ENCODE measurements around the gene MESP1.

The MESP1 gene, protein sequence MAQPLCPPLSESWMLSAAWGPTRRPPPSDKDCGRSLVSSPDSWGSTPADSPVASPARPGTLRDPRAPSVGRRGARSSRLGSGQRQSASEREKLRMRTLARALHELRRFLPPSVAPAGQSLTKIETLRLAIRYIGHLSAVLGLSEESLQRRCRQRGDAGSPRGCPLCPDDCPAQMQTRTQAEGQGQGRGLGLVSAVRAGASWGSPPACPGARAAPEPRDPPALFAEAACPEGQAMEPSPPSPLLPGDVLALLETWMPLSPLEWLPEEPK

DNA sequence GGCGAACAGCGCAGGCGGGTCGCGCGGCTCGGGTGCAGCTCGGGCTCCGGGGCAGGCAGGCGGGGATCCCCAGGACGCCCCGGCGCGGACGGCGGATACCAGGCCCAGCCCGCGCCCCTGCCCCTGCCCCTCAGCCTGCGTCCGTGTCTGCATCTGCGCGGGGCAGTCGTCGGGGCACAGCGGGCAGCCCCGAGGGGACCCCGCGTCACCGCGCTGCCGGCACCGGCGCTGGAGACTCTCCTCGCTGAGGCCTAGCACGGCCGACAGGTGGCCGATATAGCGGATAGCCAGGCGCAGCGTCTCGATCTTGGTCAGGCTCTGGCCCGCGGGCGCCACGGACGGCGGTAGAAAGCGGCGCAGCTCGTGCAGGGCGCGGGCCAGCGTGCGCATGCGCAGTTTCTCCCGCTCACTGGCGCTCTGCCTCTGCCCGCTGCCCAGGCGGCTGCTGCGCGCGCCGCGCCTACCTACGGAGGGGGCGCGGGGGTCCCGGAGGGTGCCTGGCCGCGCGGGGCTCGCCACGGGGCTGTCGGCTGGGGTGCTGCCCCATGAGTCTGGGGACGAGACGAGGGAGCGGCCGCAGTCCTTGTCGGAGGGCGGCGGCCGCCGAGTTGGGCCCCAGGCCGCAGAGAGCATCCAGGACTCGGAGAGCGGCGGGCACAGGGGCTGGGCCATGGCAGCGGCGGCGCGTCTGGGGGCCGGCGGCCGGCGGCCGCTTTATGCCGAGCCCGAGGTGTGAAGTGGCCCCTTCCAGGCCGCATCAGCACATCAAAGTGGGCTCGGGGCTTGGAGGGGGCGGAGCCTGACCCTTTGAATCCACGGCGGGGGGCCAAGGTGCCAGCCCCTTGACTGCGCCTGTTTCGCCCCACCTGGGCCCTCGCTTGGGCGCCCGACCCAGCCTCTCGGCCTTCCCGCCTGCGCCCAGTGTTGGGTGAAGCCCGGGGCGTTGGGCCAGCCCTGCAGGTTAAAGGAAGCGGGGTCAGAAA, at the start of gene MESP1:
Gene MESP1 (minus strand): TSS at position 690 of the 983 bp plus-strand sequence. CDS start 18 bp downstream, at position 672.
- TF ChIP-seq, protein P1, sequence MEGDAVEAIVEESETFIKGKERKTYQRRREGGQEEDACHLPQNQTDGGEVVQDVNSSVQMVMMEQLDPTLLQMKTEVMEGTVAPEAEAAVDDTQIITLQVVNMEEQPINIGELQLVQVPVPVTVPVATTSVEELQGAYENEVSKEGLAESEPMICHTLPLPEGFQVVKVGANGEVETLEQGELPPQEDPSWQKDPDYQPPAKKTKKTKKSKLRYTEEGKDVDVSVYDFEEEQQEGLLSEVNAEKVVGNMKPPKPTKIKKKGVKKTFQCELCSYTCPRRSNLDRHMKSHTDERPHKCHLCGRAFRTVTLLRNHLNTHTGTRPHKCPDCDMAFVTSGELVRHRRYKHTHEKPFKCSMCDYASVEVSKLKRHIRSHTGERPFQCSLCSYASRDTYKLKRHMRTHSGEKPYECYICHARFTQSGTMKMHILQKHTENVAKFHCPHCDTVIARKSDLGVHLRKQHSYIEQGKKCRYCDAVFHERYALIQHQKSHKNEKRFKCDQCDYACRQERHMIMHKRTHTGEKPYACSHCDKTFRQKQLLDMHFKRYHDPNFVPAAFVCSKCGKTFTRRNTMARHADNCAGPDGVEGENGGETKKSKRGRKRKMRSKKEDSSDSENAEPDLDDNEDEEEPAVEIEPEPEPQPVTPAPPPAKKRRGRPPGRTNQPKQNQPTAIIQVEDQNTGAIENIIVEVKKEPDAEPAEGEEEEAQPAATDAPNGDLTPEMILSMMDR (conservative IDR thresholded peaks at IDR 0.05), result peak; percentile 86
- H3K27ac ChIP-seq, result peak within 1 kb of the TSS; percentile 100

DNA sequence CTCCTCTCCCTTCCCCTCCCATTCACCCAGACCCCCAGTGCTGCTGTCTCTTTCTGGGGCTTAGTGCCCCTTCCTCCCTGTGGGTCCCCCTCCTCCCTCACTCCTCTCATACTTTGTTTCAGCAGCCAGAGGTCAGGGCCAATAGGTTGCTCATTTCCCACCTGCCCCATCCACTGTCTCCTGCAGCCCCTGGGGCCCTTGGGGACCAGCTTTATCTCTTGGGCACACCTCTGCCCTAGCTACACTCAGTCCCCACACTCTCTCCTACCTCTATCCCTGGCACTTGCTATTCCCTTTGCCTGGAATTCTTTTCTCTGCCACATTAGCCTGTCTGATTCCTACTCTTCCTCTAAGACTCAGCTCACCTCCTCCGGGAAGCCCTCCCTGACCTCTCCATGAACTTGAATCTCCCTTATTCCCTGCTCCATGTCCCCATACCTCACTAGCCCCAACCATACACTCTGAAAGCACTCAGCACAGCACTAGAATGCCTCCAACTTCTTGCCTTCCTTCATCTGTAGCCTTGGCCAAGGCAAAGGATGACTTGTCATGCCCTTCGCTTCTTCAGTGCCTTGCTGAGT, 49.0 kb upstream of the MESP1 start:
- H3K27ac ChIP-seq, result no peak overlapping the region

DNA sequence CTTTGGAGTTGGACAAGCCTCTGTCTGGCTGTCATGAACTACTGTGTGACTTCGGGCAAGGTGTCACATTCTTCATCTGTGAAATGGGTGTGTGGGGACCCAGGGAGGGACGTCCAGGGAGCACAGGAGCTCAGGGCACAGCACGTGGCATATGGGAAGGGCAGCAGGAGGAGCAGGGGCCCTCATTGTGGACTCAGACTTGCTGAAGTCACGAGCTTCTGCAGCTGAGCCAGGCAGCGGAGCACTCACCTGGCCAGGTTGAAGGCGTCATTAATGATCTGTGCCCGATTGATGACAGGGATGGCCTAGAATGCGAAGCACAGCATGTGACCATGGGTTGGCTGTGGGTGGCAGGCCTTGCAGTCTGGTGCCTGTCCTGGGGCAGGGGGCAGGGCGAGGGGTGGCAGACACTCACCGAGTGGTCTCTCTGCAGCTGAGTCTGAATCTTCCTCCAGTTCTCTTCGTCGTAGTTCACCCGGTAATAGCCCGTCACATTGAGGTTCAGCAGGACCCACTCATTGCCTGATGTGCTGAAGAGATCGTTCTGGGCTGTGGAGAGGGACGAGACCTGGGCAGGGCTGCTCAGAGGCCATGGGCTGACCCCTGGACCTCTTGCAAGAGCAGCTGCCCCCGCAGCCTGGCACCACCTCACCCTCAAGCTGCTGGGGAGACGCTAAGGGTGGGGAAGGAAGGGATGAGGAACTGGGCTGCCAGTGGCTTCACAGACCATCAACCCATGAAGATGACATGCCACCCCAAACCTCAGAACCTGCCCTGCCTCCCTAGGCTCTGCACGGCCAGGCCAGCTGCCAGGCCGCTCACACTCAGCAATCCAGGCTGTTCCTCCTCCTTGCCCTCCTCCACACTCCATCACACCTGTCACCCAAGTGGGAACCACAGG, 48.2 kb upstream of the MESP1 start:
- H3K27ac ChIP-seq, result no peak overlapping the region
- TF ChIP-seq, protein P1 (conservative IDR thresholded peaks at IDR 0.05), result no peak

More for the DNA sequence above, 49.0 kb upstream of the MESP1 start:
- TF ChIP-seq, protein P1 (conservative IDR thresholded peaks at IDR 0.05), result no peak

DNA sequence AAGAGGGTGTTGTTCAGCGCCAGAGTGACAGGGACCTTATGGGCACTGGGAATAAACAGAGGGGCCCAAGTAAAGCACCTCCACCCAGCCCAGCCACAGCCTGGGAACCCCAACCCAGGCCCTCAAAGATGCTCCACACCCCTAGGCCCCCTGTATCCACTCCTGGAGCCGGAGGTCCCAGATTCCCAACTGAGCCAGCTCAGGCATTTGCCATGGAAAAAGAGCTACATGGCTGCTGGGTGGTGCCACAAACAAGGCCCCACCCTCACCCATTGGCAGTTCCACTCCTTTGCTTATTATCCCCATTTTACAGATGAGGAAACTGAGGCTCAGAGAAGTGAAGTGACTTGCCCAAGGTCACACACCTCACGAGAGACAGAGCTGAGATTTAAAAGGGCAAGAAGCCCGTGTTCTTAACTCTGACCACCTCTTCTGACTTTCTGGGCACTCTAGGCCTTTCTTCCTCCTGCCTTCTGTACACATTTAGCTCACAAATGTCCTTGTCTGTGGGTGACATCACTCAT, 46.7 kb upstream of the MESP1 start:
- H3K27ac ChIP-seq, result no peak overlapping the region
- TF ChIP-seq, protein P1 (conservative IDR thresholded peaks at IDR 0.05), result no peak

DNA sequence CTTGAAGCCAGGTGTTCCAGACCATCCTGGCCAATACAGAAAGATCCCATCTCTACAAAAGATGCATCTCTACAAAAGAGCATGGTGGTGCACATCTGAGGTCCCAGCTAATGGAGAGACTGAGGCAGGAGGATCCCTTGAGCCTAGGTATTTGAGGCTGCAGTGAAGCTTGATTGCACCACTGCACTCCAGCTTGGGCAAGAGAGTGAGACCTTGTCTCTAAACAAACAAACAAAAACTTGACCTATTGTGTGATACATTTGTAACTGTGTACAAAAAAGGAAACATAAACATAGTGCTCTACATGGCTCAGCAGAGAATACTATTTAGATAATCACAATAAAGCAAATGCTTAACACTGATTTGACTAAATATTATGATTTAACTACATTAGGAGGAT, 44.9 kb upstream of the MESP1 start:
- H3K27ac ChIP-seq, result no peak overlapping the region
- TF ChIP-seq, protein P1 (conservative IDR thresholded peaks at IDR 0.05), result no peak

DNA sequence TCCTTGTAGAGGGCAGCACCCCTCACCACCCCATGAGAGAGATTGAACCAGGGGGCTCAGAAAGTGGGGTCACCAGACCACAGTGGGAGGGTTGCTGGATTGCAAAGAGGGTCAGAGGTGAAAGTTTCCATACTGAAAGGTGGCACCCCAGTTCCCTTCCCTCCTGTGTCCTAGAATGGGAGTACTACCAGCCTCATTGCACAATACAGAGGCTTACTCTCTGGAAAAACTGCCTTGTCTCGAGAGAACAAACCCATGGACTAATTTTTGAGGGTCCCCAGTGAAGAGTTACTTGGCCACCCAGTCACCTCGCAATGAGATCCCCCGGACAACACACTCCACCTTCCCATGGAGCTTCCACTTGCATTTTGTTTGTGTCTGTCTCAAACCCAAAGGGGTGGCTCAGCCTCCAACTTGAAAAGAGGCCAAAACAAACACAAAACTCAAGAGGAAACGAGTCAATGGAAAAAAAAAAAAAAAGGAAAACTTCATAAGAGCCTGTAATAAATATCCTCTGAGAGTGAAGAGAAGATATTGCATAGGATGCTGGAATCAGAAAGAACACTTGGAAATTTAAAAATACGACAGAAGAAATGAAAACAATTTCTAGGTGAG, 43.7 kb upstream of the MESP1 start:
- TF ChIP-seq, protein P1 (conservative IDR thresholded peaks at IDR 0.05), result no peak
- peak overlapping the region; percentile 8; the same call in 1 of the 2 replicates for H3K27ac ChIP-seq

All from VCaP (cell line).